Tibial artery (tissue), 4 donors: Measurements from ENCODE around the gene CFAP251.
"Not testable (repeated sequence)": the region's sequence is repeated elsewhere in the genome, so short reads cannot be mapped to it uniquely, and the experiment has no call there.

Source experiments
- DNase-seq, 2 donors: peaks; one replicate each; pipeline ENCODE4 v3.0.0-alpha.2; 2019
- H3K27ac ChIP-seq, 2 donors: fragments of 200-600 bp; sonication (generic) in 1 of 2; 1 replicate in 1 of 2; 2 replicates in 1 of 2; pipeline ENCODE4 v1.5.1; 2018 to 2019; ENCODE audit warnings: mild to moderate bottlenecking in 1 of 2
- H3K27me3 ChIP-seq, 2 donors: fragments of 200-600 bp; sonication (generic) in 1 of 2; one replicate each; pipeline versions ENCODE4 v1.5.1 to v1.6.0; 2016 to 2019
- H3K36me3 ChIP-seq, 3 donors: fragments of 200-600 bp; sonication (generic) in 2 of 3; one replicate each; pipeline ENCODE4 v1.5.1; 2016 to 2019; ENCODE audit warnings: mild to moderate bottlenecking in 2 of 3
- H3K4me1 ChIP-seq, 4 donors: fragments of 200-600 bp; sonication (generic) in 2 of 4; 1 replicate in 3 of 4; 2 replicates in 1 of 4; pipeline ENCODE4 v1.5.1; 2016 to 2019
- H3K4me3 ChIP-seq, 2 donors: fragments of 200-600 bp; sonication (generic) in 1 of 2; 1 replicate in 1 of 2; 2 replicates in 1 of 2; pipeline ENCODE4 v1.5.1; 2018 to 2019; ENCODE audit warnings: mild to moderate bottlenecking in 2 of 2
- H3K9me3 ChIP-seq, 3 donors: fragments of 200-600 bp; sonication (generic) in 1 of 3; one replicate each; pipeline ENCODE4 v1.5.1; 2016 to 2019
- intact Hi-C: fragments of 100-400 bp; cut with DNase I; formaldehyde crosslinking; loops from one replicate; pipeline ENCODE4 v1.15.0; 2023; ENCODE audit warnings: low total_unique reads
- TF ChIP-seq, protein P1 (sequence below), 2 experiments: fragments of 200-600 bp in 1 of 2; fragments of 450-650 bp in 1 of 2; IDR thresholded peaks; one replicate each; pipeline ENCODE4 v1.5.1; 2017 to 2019; ENCODE audit warnings: antibody characterized with exemption in 2 of 2, mild to moderate bottlenecking in 1 of 2, moderate library complexity in 1 of 2

Gene CFAP251

DNA sequence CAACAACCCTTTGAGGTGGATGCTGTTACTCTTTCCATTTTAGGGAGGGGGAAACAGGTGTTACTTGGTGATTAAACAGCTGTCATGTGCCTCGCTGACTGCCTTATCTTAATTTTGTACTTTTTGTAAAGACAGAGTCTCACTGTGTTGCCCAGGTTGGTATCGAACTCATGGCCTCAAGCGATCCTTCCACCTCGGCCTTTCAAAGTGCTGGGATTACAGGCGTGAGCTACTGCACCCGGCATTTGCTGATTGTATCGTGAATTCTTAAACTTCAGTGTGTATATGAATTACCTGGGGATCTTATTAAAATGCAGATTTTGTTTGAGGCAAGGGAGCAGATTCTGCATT lies 29.1 kb upstream of the CFAP251 start:
- no peaks in the 10 kb centered on the region for H3K27me3 ChIP-seq
- peak overlapping the region; percentile 85 to 86 for H3K4me3 ChIP-seq
- no peak for DNase-seq
- intact Hi-C loops = loop anchor here (5.0 kb wide), 2 partner anchors 77 to 97 kb away; partner anchors contain the start of gene RHOF
- H3K4me1 ChIP-seq = peaks cover 0 to 47% (median 25%) of the 10 kb centered on the region in 4 donors
- TF ChIP-seq, protein P1, sequence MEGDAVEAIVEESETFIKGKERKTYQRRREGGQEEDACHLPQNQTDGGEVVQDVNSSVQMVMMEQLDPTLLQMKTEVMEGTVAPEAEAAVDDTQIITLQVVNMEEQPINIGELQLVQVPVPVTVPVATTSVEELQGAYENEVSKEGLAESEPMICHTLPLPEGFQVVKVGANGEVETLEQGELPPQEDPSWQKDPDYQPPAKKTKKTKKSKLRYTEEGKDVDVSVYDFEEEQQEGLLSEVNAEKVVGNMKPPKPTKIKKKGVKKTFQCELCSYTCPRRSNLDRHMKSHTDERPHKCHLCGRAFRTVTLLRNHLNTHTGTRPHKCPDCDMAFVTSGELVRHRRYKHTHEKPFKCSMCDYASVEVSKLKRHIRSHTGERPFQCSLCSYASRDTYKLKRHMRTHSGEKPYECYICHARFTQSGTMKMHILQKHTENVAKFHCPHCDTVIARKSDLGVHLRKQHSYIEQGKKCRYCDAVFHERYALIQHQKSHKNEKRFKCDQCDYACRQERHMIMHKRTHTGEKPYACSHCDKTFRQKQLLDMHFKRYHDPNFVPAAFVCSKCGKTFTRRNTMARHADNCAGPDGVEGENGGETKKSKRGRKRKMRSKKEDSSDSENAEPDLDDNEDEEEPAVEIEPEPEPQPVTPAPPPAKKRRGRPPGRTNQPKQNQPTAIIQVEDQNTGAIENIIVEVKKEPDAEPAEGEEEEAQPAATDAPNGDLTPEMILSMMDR (IDR thresholded peaks at IDR 0.05) = no peak
- no peaks in the 10 kb centered on the region for H3K9me3 ChIP-seq
- peaks cover 0 to 12% (median 0%) of the 10 kb centered on the region in 3 donors for H3K36me3 ChIP-seq
- H3K27ac ChIP-seq = peak overlapping the region; percentile 93 to 96

DNA sequence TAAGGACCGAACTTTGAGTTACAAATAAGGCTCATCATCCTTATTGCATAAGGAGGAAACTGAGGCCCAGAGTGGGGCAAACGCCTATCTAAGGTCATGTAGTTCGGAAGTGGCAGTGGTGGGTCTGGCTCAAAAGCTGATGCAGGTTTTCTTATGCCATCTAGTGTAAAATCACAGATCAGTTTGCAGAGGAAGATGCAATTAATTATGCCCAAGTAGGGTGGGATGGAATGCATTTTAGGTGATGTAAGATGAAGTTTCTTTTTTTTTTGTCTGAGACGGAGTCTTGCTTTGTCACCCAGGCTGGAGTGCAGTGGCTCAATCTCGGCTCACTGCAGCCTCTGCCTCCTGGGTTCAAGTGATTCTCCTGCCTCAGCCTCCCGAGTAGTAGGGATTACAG lies 28.7 kb upstream of the CFAP251 start:
- Histone ChIP-seq H3K4me1 (peaks cover 0 to 47% (median 26%) of the 10 kb centered on the region in 4 donors), H3K4me3 (peak overlapping the region; percentile 85 to 86), H3K36me3 (peaks cover 0 to 17% (median under 1%) of the 10 kb centered on the region in 3 donors), H3K27ac (peak overlapping the region; percentile 93 to 96)
- intact Hi-C loops = loop anchor here (5.0 to 10.0 kb wide), 3 partner anchors 77 to 195 kb away; partner anchors contain the start of gene RHOF
- H3K27me3 ChIP-seq, H3K9me3 ChIP-seq, DNase-seq: not testable (repeated sequence)

DNA sequence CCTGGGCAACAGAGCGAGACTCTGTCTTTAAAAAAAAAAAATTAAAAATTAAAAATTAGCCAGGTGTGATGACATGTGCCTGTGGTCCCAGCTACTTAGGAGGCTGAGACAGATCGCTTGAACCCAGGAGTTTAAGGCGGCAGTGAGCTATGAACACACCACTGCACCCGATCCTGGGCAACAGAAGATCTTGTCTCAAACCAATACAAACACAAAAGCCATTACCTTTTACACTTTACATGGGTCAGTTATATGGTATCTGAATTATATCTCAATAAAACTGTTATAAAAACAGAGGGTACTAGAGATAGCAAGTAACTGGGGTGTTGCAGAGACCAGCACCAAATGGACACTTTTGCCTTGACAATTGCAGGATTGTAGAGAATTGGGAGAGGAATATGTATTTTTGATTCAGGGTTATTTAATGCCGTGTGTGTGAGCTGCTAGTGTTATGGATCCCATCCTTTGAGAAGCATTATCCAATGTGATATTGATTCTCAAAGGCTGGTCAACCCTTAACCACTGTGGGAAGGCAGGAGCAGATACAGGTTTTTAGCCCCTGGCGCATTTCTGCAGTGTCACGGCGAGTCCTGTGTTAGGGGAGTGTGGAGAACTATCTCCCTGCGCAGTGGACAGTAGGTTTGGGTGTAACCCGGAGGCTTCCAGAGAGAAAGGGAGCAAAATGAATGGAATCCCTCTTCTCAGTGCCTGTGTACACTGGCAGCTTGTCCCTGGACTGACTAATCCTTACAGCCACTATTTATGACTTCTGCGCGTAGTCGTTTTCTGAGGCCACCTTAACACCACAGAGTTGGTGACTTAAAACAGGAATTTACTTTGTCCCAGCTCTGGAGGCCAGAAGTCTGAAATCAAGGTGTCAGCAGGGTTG lies 25.5 kb upstream of the CFAP251 start:
- Histone ChIP-seq H3K9me3 (no peaks in the 10 kb centered on the region), H3K4me1 (peaks cover 0 to 47% (median 26%) of the 10 kb centered on the region in 4 donors), H3K27me3 (no peaks in the 10 kb centered on the region), H3K4me3 (no peak overlapping the region), H3K27ac (no peak overlapping the region), H3K36me3 (peaks cover 10 to 47% (median 33%) of the 10 kb centered on the region in 3 donors)
- TF ChIP-seq, protein P1 (IDR thresholded peaks at IDR 0.05) = no peak
- intact Hi-C loops = loop anchor here (10.0 kb wide), 1 partner anchor 198 kb away; no protein-coding TSS in a partner anchor
- no peak for DNase-seq

DNA sequence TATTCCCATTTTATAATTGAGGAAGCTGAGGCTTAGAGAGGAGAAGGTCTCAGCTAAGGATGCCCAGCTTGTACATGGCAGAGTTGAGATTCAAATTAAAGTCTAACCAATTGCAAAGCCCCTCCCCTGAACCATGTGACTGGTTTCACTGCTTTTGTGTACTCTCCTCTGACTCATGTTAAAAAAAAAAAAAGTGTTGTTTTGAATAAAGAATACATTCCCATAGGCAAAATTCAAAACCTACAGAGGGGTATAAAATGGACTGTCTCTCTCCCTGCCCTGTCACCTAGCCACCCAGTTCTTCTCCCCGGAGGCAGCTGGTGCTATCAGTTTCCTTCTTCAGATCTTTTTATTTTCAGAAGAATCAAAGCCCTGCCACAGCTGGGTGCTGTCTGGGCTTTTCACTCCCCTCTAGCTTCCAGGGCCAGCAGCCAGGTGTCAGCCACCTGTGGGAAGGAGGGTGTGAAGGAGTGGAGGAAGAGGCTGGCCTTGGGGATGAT lies 24.4 kb upstream of the CFAP251 start:
- Histone ChIP-seq H3K27me3 (no peaks in the 10 kb centered on the region), H3K9me3 (no peaks in the 10 kb centered on the region), H3K4me1 (peaks cover 0 to 44% (median 26%) of the 10 kb centered on the region in 4 donors), H3K27ac (peak overlapping the region in 1 of 2 donors; percentile 2), H3K4me3 (no peak overlapping the region), H3K36me3 (peaks cover 13 to 57% (median 43%) of the 10 kb centered on the region in 3 donors)
- DNase-seq = no peak
- TF ChIP-seq, protein P1 (IDR thresholded peaks at IDR 0.05) = no peak
- intact Hi-C loops = loop anchor here (10.0 kb wide), 1 partner anchor 199 kb away; no protein-coding TSS in a partner anchor

DNA sequence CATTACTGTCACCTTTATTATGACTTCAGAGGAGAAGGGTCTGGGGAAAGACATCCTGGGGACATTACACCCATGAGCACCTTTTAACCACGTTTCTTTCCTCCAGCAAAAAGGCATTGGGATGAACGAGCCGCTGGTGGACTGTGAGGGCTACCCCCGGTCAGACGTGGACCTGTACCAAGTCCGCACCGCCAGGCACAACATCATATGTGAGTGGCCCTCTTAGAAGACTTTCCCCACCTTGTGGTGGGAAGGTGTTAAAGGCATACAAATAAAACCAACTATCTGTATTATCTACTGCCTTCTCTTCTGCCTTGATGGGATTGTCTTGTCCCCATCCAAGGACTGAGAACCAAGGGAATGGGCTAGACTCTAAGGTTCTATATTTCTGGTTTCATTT lies 23.8 kb upstream of the CFAP251 start:
- Histone ChIP-seq H3K4me3 (no peak overlapping the region), H3K27me3 (no peaks in the 10 kb centered on the region), H3K36me3 (peaks cover 19 to 63% (median 49%) of the 10 kb centered on the region in 3 donors), H3K9me3 (no peaks in the 10 kb centered on the region), H3K4me1 (peaks cover 0 to 38% (median 23%) of the 10 kb centered on the region in 4 donors), H3K27ac (no peak overlapping the region)
- DNase-seq = no peak
- TF ChIP-seq, protein P1 (IDR thresholded peaks at IDR 0.05) = no peak
- intact Hi-C loops = loop anchor here (10.0 kb wide), 1 partner anchor 200 kb away; no protein-coding TSS in a partner anchor

DNA sequence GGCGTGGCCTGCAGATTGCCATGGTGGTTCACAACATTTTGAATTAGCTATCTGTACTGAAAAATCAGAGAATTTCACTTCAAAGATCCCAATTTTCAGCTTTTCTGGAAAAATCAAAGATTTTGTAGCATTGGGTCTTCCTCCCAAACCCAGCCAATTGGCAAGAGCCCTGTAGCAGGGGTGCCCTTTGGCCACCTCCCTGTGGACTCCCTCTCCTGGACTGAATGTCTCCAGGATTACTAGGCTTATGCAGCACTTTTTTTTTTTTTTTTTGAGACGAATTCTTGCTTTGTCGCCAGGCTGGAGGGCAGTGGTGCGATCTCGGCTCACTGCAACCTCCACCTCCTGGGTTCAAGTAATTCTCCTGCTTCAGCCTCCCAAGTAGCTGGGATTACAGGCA lies 20.1 kb upstream of the CFAP251 start:
- Histone ChIP-seq H3K9me3 (no peaks in the 10 kb centered on the region), H3K27me3 (no peaks in the 10 kb centered on the region), H3K4me1 (peaks cover 0 to 11% (median 8%) of the 10 kb centered on the region in 4 donors), H3K4me3 (no peak overlapping the region), H3K36me3 (peaks cover 49 to 88% (median 83%) of the 10 kb centered on the region in 3 donors), H3K27ac (no peak overlapping the region)
- intact Hi-C loops = loop anchor here (10.0 kb wide), 1 partner anchor 203 kb away; no protein-coding TSS in a partner anchor
- DNase-seq = no peak
- TF ChIP-seq, protein P1 (IDR thresholded peaks at IDR 0.05) = no peak
